DND-41 (cell line): ENCODE data around the gene RABGGTA.

Source experiments
- ATAC-seq: fragments of 200-7000 bp; cut with Tn5 transposase; 3 replicates; pipeline ENCODE4 v1.9.1; 2021; ENCODE audit warnings: low read depth; ENCODE audit not compliant: insufficient read depth
- DNase-seq: peaks from one replicate; pipeline ENCODE4 v3.0.0-alpha.2; 2020
- H2AFZ ChIP-seq: 2 replicates; pipeline ENCODE4 v1.6.0; 2012; ENCODE audit warnings: low read depth, low read length
- H3K27ac ChIP-seq: 2 replicates; pipeline ENCODE4 v1.5.1; 2012; ENCODE audit warnings: low read length, inconsistent platforms
- H3K27me3 ChIP-seq: fragments of 200-600 bp; sonication (generic); 2 replicates; pipeline ENCODE4 v1.6.0; 2012; ENCODE audit warnings: low read length, mild to moderate bottlenecking, inconsistent platforms; ENCODE audit not compliant: insufficient read depth, poor library complexity
- H3K36me3 ChIP-seq: 2 replicates; pipeline ENCODE4 v1.5.1; 2012; ENCODE audit warnings: low read length, inconsistent platforms; ENCODE audit not compliant: insufficient read depth
- H3K4me1 ChIP-seq: 2 replicates; pipeline ENCODE4 v1.5.1; 2012; ENCODE audit warnings: mild to moderate bottlenecking, low read length; ENCODE audit not compliant: insufficient read depth
- H3K4me2 ChIP-seq: 2 replicates; pipeline ENCODE4 v1.6.0; 2012; ENCODE audit warnings: mild to moderate bottlenecking, moderate library complexity, low read length, inconsistent platforms; ENCODE audit not compliant: insufficient read depth
- H3K4me3 ChIP-seq, 2 experiments: fragments of 200-600 bp in 1 of 2; shearing (Covaris generic) in 1 of 2; 2 replicates each; pipeline ENCODE4 v1.5.1; 2012 to 2016; ENCODE audit warnings: inconsistent platforms in 2 of 2, low read length in 2 of 2, mild to moderate bottlenecking in 2 of 2, low read depth in 1 of 2, moderate library complexity in 1 of 2
- H3K79me2 ChIP-seq: 2 replicates; pipeline ENCODE4 v1.6.0; 2012; ENCODE audit warnings: low read length, inconsistent platforms; ENCODE audit not compliant: insufficient read depth
- H3K9ac ChIP-seq: 2 replicates; pipeline ENCODE4 v1.6.0; 2012; ENCODE audit warnings: low read depth, mild to moderate bottlenecking, inconsistent platforms, low read length, moderate library complexity
- H3K9me3 ChIP-seq: 2 replicates; pipeline ENCODE4 v1.5.1; 2012; ENCODE audit warnings: low read length, moderate library complexity, mild to moderate bottlenecking, inconsistent platforms; ENCODE audit not compliant: insufficient read depth, severe bottlenecking
- H4K20me1 ChIP-seq: 2 replicates; pipeline ENCODE4 v1.6.0; 2012; ENCODE audit warnings: low read length; ENCODE audit not compliant: insufficient read depth
- CTCF ChIP-seq: IDR thresholded peaks from 2 replicates; pipeline ENCODE4 v1.5.1; 2012; ENCODE audit warnings: borderline replicate concordance, low read length, moderate library complexity, mild to moderate bottlenecking; ENCODE audit not compliant: poor library complexity, severe bottlenecking; ENCODE audit errors: extremely low read depth
- EZH2 ChIP-seq: IDR thresholded peaks from 3 replicates; pipeline ENCODE4 v1.6.1; 2012; ENCODE audit warnings: borderline replicate concordance, low read depth, mild to moderate bottlenecking, moderate library complexity, low read length, inconsistent platforms; ENCODE audit not compliant: severe bottlenecking

RABGGTA gene

GRCh38 chr14:24298892-24299254 lies 27.5 kb upstream of the RABGGTA start:
- peaks cover 31% of the 10 kb centered on the region for H3K79me2 ChIP-seq
- ATAC-seq (no peak), DNase-seq (no peak)
- no peaks in the 10 kb centered on the region for H3K27me3 ChIP-seq
- no peaks in the 10 kb centered on the region for H3K9me3 ChIP-seq
- peak overlapping the region; percentile 73 for H3K9ac ChIP-seq
- H3K36me3 ChIP-seq, result peaks cover 43% of the 10 kb centered on the region
- peak overlapping the region; percentile 79 for H3K27ac ChIP-seq
- H3K4me1 ChIP-seq, result peaks cover 51% of the 10 kb centered on the region
- H3K4me3 ChIP-seq, result peak overlapping the region; percentile 50 to 95; a peak in 3 of 4 replicates
- H4K20me1 ChIP-seq, result peaks cover 5% of the 10 kb centered on the region; the same call in 1 of the 2 replicates
- peak overlapping the region; percentile 94 for H3K4me2 ChIP-seq
- TF ChIP-seq CTCF, result no peak
- TF ChIP-seq EZH2, result no peak
- H2AFZ ChIP-seq, result peak overlapping the region; percentile 97

GRCh38 chr14:24297190-24297964 lies 26.0 kb upstream of the RABGGTA start:
- DNase-seq (no peak), ATAC-seq (peak; percentile 13; the same call in 2 of the 3 replicates)
- H3K79me2 ChIP-seq, result peaks cover 31% of the 10 kb centered on the region
- H4K20me1 ChIP-seq, result peaks cover 5% of the 10 kb centered on the region; the same call in 1 of the 2 replicates
- H2AFZ ChIP-seq, result no peak overlapping the region; the same call in 1 of the 2 replicates
- H3K4me1 ChIP-seq, result peaks cover 51% of the 10 kb centered on the region
- no peak overlapping the region for H3K4me2 ChIP-seq
- H3K27me3 ChIP-seq, result no peaks in the 10 kb centered on the region
- peak overlapping the region; percentile 23; the same call in 1 of the 2 replicates for H3K27ac ChIP-seq
- H3K4me3 ChIP-seq, result no peak overlapping the region
- no peaks in the 10 kb centered on the region for H3K9me3 ChIP-seq
- TF ChIP-seq EZH2, result no peak
- TF ChIP-seq CTCF, result peak; percentile 54
- H3K9ac ChIP-seq, result no peak overlapping the region
- peaks cover 32% of the 10 kb centered on the region for H3K36me3 ChIP-seq

GRCh38 chr14:24296341-24297157 lies 25.2 kb upstream of the RABGGTA start:
- Histone ChIP-seq H3K27ac (no peak overlapping the region), H4K20me1 (peaks cover 5% of the 10 kb centered on the region; the same call in 1 of the 2 replicates), H3K4me1 (peaks cover 43% of the 10 kb centered on the region), H3K9ac (no peak overlapping the region), H3K36me3 (peaks cover 29% of the 10 kb centered on the region), H3K79me2 (peaks cover 25% of the 10 kb centered on the region), H2AFZ (no peak overlapping the region; the same call in 1 of the 2 replicates), H3K27me3 (no peaks in the 10 kb centered on the region), H3K4me3 (no peak overlapping the region), H3K9me3 (no peaks in the 10 kb centered on the region), H3K4me2 (0 out of 2 replicates have a peak overlapping the region, but pooled peaks have one; percentile 7)
- peak; percentile 80 for ATAC-seq
- DNase-seq, result peak; percentile 71
- no peak for TF ChIP-seq EZH2
- TF ChIP-seq CTCF, result peak; percentile 89
